NCI-H2081 (cell line): ENCODE data around the gene SRSF4.
A peak's percentile ranks its signal among the peaks of the same experiment; 100 is the strongest.
"Not testable (repeated sequence)": the region's sequence is repeated elsewhere in the genome, so short reads cannot be mapped to it uniquely, and the experiment has no call there.

Source experiments
- DNase-seq, 2 experiments: peaks; one replicate each; lab custom pipeline; 2025; lab: John Stamatoyannopoulos, UW

Gene SRSF4

GRCh38 chr1:29181413-29182225 is at the start of gene SRSF4:
SRSF4 (minus strand) TSS chr1:29181900; CDS start chr1:29181752, 148 bp downstream.
- DNase-seq: peak; percentile 99

DNA sequence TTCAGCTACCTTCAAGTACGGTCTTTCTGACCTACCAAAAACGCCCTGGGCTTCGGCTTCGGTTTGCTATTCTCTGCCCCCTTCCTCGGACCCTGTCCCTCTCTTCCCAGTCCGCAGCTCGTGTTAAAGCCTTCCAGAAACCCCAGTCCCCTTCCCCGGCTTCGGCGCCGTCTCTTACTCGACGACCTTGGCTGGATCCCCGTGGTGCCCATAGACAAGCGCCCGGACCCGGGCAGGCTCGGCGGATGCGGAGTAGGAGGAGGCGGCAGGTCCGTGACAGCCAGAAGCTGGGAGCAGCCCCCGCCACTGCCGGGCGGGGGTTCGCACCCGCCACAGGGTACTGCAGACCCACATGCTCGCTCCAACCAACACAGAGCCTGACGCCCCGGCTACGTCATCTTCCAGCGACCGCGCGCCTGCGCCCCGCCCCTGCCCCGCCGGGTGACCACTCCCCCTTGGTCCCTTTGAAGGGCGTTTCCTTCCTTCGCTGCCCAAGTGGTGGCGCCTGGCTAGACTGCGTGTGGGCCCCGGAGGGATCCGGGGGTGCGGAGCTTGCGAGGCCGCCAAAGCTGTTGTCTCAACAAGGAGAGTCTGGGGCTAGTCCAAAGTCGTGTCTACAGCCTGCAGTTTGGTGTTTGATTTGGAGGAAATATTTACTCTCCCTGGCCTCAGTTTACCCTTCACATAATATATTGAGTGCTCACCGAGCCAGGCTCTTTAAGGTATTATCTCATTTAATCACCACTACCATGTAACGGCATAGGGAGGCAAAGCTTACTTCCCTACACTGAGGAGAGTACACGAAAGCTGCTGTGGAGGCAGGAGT is 49.1 kb upstream of the SRSF4 start, which contains the start of gene MECR:
TSS of gene MECR (minus strand) at position 382 of the 826 bp plus-strand sequence. CDS start at position 354, 28 bp downstream.
- DNase-seq: peak; percentile 91 to 95

DNA sequence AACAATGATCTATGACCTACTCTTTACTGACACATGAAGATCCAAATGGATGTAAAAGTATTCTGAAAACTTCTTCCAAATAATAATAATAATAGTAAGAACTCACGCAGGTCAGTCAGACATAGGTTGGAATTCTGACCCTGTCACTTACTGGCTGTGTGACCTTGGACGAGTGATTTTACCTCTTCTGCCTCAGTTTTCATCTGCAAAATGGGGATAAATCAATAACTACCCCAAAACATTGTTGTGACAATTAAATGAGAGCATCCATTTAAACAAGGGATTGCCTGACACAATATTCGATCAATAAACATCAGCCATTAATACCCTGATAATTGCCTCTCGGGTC is 48.5 kb upstream of the SRSF4 start:
- no peak for DNase-seq

GRCh38 chr1:29227511-29227910 is 45.8 kb upstream of the SRSF4 start:
- DNase-seq: no peak

- no peak for DNase-seq
These were observed 43.7 kb upstream of the SRSF4 start for GRCh38 chr1:29225361-29225760.

- no peak for DNase-seq
These were observed 42.7 kb upstream of the SRSF4 start for GRCh38 chr1:29224356-29224837.

- DNase-seq: no peak
These were observed 41.8 kb upstream of the SRSF4 start for GRCh38 chr1:29223521-29223920.

DNA sequence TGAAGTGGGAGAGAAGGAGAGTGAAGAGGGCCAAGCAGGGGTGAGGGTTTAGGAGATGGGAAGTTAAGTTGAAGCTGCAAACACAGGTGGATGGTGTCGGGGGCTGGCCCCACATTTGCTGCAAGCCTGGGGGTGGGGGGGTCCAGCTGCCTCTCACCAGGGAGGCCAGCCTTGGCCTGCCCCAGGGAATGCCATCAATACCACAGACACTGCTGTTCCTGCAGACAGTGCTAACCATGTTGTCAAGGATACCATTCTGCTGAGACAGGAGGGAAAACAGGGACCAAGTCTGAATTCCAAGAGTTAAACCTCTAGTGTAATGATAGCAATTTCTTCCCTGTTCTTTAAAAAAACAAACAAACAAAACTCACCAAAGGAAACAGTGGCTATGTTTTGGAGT is 41.0 kb upstream of the SRSF4 start:
- no peak for DNase-seq

DNA sequence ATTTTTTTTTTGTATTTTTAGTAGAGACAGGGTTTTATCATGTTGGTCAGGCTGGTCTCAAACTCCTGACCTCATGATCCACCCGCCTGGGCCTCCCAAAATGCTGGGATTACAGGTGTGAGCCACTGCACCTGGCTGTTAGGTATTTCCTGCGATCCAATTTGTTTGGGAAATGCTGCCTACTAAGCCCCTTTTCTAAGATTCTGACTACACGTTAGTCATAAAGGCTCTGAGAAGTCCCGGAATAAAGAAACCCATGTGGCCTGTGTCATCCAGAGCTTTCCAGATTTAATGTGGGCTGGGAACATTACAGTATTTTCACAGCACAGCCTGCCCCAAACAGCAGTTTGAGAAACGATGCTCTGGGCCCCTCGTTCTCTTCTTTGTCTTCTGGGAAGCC is 40.6 kb upstream of the SRSF4 start:
- not testable (repeated sequence) for DNase-seq

DNA sequence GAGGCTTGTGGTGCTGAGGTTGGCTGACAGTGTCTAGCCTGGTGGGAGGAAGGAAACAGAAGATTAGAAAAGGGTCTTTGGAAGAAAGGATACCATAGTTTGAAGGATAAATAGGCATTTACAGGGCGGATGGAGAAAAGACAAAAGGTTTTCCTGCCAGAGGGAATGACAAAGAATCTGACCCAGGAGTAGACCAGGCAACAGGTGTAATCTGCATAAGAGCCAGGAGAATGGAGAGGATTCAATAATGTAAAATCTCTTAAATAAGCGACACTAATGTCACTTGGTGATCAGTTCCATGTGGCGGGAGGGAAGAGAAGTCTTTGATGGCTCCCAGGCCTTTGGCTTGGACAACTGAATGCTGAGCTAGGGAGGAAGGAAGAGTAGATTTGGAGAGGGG is 39.6 kb upstream of the SRSF4 start:
- no peak for DNase-seq

- no peak for DNase-seq
These were observed 36.5 kb upstream of the SRSF4 start for GRCh38 chr1:29218223-29218622.

DNA sequence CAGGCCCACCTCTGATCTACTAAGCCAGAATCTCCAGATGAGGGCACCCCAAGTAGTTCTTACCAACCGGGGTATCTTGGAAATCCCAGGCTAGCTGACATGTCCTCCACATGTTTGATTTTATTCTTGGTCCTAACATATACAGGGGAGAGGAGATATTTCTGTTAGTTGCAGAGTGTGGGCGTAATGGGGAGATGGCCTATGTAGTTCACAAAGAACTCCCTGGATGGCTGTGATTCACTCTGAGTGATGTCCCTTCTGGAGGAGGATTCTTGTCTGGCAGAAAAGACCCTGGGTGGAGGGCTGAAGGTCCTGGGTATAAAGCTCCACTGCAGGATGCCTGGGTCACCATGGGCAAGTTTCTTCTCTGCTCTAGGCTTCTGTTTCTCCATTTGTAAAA is 35.9 kb upstream of the SRSF4 start:
- no peak for DNase-seq

DNA sequence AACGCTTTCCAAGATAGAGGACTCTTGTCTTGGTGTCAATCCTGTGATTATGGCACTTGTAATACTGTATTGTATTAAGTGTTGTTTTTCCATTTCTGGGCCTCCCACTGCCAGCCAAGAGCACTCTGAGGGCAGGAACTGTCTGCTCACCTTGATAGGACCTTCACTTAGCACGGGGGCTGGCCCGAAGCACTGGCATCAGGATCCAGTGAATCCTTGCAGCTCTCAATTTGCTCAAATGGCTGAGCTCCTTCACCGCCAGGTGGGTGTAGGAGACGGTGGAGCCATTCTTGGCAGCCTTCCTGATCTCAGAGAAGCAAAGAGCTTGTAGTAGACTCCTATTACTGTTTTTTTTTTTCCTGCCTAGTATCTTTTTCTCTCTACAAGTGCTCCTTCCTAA is 31.4 kb upstream of the SRSF4 start:
- DNase-seq: no peak

GRCh38 chr1:29211086-29212030 is 29.7 kb upstream of the SRSF4 start:
- DNase-seq: peak in 1 of 2 experiments; percentile 57

DNA sequence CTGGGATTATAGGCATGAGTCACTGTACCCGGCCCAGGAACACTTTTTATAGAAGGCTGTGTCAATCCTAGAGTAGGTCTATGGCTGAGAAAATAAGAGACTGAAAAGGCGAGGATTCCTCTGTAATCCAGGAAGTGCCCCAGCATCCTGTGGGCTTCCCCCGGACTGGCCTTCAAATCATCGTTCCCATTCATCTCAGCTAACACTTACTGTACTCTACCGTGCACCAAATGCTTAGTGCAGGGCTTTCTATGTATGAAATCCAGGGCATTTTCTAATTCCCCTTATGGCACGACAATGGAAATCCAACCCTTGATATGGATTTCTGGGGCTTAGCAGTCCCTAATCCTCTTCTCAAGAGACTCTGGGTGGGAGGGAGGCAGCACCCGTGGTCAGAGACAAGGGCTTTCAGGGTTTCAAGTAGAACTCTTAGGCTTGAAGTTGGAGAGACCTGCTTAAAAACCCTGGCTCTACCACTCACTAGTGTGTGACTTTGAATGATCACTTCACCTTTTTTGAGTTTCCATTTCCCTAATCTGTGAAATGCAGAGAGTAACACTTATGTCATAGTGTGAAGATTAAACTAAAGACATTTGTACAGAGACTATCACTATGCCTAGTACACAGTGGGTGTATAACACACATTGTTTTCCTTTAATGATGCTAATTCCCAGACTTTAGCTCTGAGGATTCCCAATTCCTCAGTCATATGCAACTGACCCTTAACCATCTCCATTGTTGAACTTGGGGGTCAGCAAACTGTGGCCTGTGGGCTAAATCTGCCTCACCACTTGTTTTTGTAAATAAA is 28.8 kb upstream of the SRSF4 start:
- no peak for DNase-seq

DNA sequence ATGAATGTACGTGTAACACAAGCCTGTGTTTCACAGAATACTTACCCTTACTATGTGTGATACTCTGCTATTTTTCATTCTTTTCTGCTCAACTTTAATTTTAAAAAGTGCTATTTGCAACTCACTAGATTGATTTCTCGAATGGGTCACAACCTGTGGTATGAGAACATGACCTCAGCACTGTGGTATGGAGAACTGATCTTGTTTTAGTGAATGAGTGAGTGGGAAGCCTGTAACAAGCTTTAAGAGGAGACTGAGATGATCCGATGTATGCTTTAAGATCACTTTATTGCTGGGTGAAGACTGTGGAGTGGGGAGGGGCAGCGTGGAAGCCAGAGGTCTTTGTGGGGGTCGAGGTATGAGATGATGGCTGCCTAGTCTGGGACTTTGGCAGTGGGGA is 27.5 kb upstream of the SRSF4 start:
- DNase-seq: no peak

- DNase-seq: no peak
These were observed 26.7 kb upstream of the SRSF4 start for GRCh38 chr1:29208442-29208841.

GRCh38 chr1:29202584-29203340 is 21.1 kb upstream of the SRSF4 start:
- DNase-seq: peak; percentile 90

GRCh38 chr1:29202053-29202452 is 20.4 kb upstream of the SRSF4 start:
- DNase-seq: no peak

DNA sequence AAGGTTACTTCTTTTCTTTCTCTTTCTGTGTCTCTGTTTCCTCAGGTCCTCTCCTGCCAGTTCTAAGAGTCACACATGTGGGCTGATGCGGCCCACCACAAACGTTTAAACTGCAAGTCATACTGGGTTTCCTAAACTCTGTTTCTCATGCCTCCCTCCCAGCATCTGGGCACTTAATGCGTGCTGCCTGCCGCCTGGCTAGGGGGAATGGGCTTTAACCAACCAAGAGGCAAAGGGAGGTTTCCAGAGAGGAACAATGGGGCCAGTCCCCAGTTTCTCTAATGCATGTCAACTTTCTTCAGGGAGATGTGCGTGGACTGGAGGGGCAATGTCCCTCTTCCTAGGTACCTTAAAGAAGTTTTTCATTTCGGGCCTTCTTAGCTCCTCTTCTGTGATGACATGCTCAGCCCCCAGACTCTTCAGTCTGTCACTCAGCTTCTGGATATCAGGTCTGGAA is 19.9 kb upstream of the SRSF4 start:
- no peak for DNase-seq
